Measurements from ENCODE around the gene PRKAG2.

The PRKAG2 gene

DNA sequence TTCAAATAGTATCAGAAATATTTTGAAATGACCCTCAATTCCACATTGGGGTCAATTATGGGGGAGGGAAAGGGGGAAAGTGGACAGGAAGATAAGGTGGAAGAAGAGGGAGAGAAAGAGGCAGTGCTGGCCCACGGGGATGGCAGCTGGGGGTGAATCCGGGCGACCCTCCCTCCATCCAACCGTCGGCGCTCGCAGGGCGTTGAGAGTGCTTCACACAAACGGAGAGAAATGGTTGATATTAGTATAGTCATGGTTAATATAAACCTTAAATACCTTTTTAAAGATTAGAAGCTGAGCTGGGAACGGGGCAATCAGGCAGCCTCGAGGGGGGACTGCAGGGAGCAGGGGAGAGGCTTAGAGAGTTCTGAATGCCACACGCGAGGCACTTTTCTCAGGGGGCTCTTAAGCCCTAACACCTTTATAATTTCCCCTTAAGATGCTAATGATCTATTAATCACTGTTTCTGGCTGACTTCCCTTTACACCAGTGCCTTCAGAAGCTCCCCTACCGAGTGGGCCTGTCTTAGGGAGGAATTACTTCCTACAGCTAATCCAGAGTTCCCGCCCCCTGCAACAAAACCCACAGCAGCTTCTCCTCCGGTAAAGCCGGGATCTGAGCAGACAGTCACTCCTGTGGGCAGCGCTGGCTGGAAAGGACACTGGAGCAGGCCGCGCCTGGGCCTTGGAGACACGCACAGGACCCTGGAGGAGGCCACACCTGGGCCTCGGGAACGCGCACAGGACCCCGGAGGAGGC is 39.5 kb downstream of the PRKAG2 start:
- FAIRE-seq, result no peak
- DNase-seq (ENCODE audit: insufficient read length, low spot score), result peak; percentile 94
- TF ChIP-seq CTCF (IDR thresholded peaks at IDR 0.05; ENCODE audit: insufficient read depth, missing control alignments), result no peak

- DNase-seq (ENCODE audit: insufficient read length, low spot score) (no peak), FAIRE-seq (no peak)
- TF ChIP-seq CTCF (IDR thresholded peaks at IDR 0.05; ENCODE audit: insufficient read depth, missing control alignments), result no peak
Measured at GRCh38 chr7:151836927-151837205, 40.0 kb downstream of the PRKAG2 start.

DNA sequence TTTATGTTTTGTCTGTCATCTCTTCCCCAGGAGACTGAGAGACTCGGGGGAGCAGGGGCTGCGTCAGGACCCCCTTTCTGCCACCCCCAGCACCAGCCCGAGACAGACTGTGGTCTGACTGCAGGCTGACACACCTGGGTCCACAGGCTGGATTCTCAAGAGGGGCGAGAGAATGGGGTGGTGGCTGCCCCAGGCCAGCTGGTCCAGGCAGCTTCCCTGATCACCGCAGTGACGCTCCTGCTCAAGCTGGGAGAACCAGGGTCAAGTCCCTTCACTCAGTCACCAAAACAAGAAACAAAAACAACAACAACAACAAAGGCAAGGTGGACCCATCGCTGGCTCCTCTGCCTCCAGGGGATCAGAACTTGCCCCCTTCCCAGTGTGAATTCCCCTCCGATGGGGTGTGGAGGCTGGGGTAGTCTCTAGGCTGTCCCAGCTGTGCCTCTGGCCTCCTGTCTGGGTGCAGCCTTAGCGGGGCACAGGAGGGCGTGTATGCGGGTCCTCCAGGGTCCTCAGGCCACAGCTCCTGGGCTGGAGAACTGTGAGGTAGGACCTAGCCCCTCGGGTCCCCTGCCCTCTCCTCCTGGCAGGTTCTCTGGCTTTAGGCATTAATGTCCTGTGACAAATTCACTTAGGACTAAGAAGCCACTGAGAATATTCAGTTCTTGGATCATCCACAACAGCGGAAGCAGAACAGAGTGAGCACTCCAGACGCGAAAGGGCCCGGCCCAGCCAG is 40.6 kb downstream of the PRKAG2 start:
- DNase-seq (ENCODE audit: insufficient read length, low spot score) (no peak), FAIRE-seq (no peak)
- no peak for TF ChIP-seq CTCF (IDR thresholded peaks at IDR 0.05; ENCODE audit: insufficient read depth, missing control alignments)

DNA sequence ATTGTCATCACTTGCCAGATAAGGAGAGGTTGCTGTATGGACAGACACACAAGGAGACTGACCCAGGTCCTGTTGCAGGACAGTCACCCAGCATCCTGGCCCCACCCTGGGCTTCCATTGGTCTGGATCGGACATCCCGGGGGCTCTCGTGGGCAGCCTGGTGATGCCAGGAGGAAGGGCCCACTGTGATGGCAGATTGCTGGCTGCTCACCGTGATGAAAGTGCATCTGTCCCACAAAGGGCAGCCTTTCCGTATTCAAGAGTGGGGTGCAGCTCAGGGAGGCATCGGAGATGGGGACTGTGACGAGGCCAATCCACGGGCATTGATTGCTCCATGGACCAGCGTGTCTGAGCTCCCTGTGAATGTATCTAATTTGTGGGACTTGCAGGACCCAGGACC is 41.3 kb downstream of the PRKAG2 start:
- TF ChIP-seq CTCF (IDR thresholded peaks at IDR 0.05; ENCODE audit: insufficient read depth, missing control alignments), result no peak
- FAIRE-seq (no peak), DNase-seq (ENCODE audit: insufficient read length, low spot score) (no peak)

- TF ChIP-seq CTCF (IDR thresholded peaks at IDR 0.05; ENCODE audit: insufficient read depth, missing control alignments), result no peak
- DNase-seq (ENCODE audit: insufficient read length, low spot score), result no peak
- FAIRE-seq, result no peak
Measured at GRCh38 chr7:151834271-151835035, 42.5 kb downstream of the PRKAG2 start.

DNA sequence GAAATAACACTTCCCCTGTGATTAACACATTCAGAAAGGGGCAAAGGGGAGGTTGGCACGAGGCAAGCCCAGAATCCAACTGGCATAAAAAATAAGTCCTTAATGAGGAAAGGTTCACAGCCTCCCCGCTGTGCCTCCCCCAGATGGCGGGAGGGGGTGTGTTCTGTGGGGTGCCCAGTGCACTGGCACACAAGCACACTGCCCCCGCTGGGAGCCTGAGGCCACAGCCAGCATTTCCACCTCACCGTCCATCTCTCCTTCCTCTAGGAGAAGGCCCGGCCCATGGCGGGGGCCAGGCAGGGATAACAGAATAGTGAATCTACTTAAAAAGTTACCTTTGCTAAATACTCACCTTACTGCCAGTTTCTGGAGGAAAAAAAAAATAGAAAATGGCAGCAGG is 43.2 kb downstream of the PRKAG2 start:
- no peak for TF ChIP-seq CTCF (IDR thresholded peaks at IDR 0.05; ENCODE audit: insufficient read depth, missing control alignments)
- DNase-seq (ENCODE audit: insufficient read length, low spot score) (no peak), FAIRE-seq (no peak)

All from D721Med (cell line).